ENCODE measurements around the gene SCN2A.
A peak's percentile ranks its signal among the peaks of the same experiment; 100 is the strongest.

The SCN2A gene

DNA sequence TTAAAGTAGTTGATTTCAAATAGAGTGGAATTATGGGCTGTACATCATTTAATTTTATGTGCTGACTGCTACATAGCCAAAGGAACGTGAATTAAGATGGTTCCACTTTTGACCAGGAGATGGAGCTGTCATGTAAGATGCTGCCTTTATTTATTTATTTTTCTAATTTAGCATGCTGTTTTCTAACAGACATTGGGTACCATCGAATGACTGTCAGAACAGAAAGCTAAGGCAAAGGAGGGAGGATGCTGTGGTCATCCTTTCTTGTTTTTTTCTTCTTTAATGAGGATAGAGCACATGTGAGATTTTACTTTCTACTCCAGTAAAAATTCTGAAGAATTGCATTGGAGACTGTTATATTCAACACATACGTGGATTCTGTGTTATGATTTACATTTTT, at the start of gene SCN2A:
TSS of gene SCN2A (plus strand) at position 185 of the 400 bp plus-strand sequence. CDS start 56,410 bp downstream, outside the sequence.
- POLR2A ChIA-PET = interaction anchor here (0.6 kb wide), 1 partner anchor 1258 kb away, joined by 6 read pairs; no protein-coding TSS in a partner anchor
- peak; percentile 4 for DNase-seq (ENCODE audit: extremely low spot score)
- TF ChIP-seq, protein P1, sequence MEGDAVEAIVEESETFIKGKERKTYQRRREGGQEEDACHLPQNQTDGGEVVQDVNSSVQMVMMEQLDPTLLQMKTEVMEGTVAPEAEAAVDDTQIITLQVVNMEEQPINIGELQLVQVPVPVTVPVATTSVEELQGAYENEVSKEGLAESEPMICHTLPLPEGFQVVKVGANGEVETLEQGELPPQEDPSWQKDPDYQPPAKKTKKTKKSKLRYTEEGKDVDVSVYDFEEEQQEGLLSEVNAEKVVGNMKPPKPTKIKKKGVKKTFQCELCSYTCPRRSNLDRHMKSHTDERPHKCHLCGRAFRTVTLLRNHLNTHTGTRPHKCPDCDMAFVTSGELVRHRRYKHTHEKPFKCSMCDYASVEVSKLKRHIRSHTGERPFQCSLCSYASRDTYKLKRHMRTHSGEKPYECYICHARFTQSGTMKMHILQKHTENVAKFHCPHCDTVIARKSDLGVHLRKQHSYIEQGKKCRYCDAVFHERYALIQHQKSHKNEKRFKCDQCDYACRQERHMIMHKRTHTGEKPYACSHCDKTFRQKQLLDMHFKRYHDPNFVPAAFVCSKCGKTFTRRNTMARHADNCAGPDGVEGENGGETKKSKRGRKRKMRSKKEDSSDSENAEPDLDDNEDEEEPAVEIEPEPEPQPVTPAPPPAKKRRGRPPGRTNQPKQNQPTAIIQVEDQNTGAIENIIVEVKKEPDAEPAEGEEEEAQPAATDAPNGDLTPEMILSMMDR (IDR thresholded peaks at IDR 0.05; ENCODE audit: control extremely low read depth, extremely low read depth, low read depth, missing control alignments) = peak; percentile 35
- CTCF ChIA-PET = interaction anchor here (0.8 to 1.8 kb wide), 16 partner anchors 8 to 942 kb away, joined by 3 to 15 read pairs (median 4); no protein-coding TSS in a partner anchor

DNA sequence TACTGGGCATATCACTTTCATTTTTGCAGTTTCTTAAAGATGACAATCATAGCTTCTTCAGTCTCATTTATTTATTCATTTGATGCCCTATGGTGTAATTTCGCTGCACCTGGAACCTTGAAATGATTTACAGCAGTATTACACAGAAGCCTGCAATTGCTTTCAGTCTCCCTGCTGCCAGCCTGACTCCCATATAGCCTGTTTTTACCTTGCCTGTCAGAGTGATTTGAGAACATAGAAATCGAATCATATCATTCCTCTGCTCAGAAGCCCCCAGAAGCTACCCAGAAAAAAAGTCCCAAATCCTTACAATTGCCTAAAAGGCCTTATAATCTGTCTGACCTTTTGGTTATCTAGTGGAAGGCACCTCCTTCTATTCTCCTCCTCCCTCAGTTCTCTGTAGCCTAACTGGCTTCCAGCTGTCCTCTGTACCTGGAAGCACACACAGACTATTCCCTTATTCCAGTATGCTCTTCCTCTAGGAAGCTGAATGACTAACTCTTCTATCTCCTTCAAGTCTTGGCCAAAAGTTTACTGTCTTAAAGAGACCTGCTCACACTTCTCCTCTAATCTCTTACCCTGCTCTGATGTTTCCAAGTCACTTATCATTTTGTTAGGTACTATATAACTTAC, 48.0 kb upstream of the SCN2A start:
- CTCF ChIA-PET = interaction anchor here (1.4 to 2.0 kb wide), 3 partner anchors 12 to 175 kb away, joined by 3 to 7 read pairs (median 6); partner anchors contain the start of gene SCN3A
- TF ChIP-seq, protein P1 (IDR thresholded peaks at IDR 0.05; ENCODE audit: control extremely low read depth, extremely low read depth, low read depth, missing control alignments) = no peak
- DNase-seq (ENCODE audit: extremely low spot score) = no peak
- POLR2A ChIA-PET = no interaction called here

DNA sequence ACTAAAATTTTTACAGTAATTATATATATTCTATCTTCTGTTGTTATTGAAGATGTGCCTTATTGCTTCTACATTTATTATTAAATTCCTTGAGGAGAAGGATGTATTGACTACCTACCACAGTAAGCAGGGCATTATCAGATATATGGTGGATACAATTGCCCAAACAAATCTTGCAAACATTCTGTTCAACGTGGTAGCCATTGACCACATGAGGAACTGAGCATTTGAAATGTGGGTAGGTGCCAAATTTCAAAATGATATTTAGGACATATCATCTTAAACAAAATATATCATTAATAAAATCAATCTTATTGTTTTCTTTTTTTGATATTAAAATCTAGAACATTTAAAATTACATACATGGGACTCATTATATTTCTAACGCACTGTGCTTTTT, 46.5 kb upstream of the SCN2A start:
- DNase-seq (ENCODE audit: extremely low spot score) = no peak
- TF ChIP-seq, protein P1 (IDR thresholded peaks at IDR 0.05; ENCODE audit: control extremely low read depth, extremely low read depth, low read depth, missing control alignments) = no peak
- CTCF ChIA-PET = interaction anchor here (1.4 kb wide), 1 partner anchor 11 kb away, joined by 6 read pairs; the partner anchor contains the start of gene SCN3A
- POLR2A ChIA-PET = no interaction called here

DNA sequence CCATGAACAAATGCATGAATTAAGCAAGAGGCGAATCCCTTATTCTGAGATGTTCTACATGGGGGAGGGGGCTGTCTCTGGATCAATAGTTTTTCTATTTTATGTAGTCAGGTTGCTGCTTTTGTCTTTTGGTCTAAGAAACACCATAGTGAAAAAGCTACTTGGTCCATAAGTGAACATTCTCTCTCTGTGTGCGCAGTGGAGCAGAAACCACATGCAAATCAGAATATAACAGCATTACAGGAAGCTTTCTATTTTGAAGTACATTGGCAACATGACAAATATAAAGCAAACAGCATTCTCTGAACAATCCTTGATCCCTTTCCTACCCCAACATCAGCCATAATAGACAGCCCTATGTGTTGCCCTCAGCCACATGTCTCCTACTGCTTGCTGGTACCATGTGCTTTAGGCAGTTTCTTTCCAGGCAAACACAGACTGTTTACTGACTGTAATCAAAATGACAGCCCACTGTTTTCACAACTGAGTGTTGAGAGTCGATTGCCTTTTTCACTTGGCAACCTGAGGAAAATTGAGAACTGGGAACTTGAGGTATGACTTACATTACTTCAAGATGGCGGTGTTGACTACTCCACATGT, 45.9 kb upstream of the SCN2A start:
- TF ChIP-seq, protein P1 (IDR thresholded peaks at IDR 0.05; ENCODE audit: control extremely low read depth, extremely low read depth, low read depth, missing control alignments) = no peak
- ChIA-PET POLR2A (no interaction called here), CTCF (interaction anchor here (1.4 kb wide), 1 partner anchor 10 kb away, joined by 6 read pairs; the partner anchor contains the start of gene SCN3A)
- DNase-seq (ENCODE audit: extremely low spot score) = peak; percentile 12

DNA sequence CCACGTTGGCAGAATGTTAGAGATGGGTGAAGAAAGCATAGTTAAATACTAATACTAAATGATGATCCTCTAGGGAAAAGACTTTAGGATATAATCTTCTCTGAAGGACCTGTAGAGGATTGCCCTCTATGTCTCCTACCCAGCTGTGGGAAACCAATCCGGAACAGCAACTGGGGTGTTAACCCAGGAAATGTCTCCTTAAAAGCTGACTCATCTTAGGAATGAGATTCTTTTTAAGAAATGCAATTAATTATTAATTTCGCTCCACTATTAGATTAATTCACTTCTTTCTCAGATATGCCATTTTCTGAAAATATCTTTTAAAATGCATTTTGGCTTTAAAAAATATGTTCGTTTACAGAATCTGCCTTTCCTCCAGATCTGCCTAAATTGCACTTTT, 42.8 kb upstream of the SCN2A start:
- POLR2A ChIA-PET = no interaction called here
- CTCF ChIA-PET = interaction anchor here (1.0 kb wide), 1 partner anchor 9 kb away, joined by 4 read pairs; no protein-coding TSS in a partner anchor
- TF ChIP-seq, protein P1 (IDR thresholded peaks at IDR 0.05; ENCODE audit: control extremely low read depth, extremely low read depth, low read depth, missing control alignments) = no peak
- no peak for DNase-seq (ENCODE audit: extremely low spot score)

DNA sequence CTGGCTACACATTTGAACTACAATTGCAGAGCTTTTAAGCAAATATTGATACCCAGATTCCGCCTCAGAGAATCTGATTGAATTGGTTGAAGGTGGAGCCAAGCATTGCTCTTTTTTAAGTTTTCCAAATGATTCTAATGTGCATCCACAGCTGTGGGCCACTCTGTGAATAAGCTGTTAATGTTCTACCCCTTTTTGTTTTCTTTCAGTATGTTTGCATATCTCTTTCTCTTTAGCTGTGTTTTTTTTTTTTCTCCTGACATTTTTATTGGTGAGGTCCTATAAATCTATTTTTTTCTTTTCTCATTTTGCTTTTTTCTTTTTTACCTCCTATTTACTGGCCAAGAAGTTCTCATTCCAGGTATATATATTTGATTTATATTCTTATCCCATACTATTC, 41.9 kb upstream of the SCN2A start:
- DNase-seq (ENCODE audit: extremely low spot score) = no peak
- ChIA-PET CTCF (interaction anchor here (0.9 to 1.0 kb wide), 2 partner anchors 10 to 20 kb away, joined by 3 to 4 read pairs; no protein-coding TSS in a partner anchor), POLR2A (no interaction called here)
- TF ChIP-seq, protein P1 (IDR thresholded peaks at IDR 0.05; ENCODE audit: control extremely low read depth, extremely low read depth, low read depth, missing control alignments) = no peak

All from GM10248 (cell line).